GM23338 (cell line): ENCODE data around the gene CACNA2D1. TPM values are rescaled to one million over a fixed set of nuclear protein-coding genes. Genes with fewer than 3 reads are reported as not detected.

Experiments
- ATAC-seq: fragments of 200-7000 bp; cut with Tn5 transposase; 3 replicates; pipeline ENCODE4 v1.9.1; 2020
- DNase-seq: peaks from one replicate; pipeline ENCODE4 v3.0.0-alpha.2; 2015; ENCODE audit warnings: low spot score
- H2AFZ ChIP-seq: fragments of 200-600 bp; sonication (generic); 2 replicates; pipeline ENCODE4 v1.8.0; 2016; ENCODE audit warnings: antibody characterized with exemption, mild to moderate bottlenecking, moderate library complexity
- H3F3A ChIP-seq: fragments of 200-600 bp; sonication (generic); replicated peaks from 2 replicates; pipeline ENCODE4 v1.8.0; 2017; ENCODE audit warnings: antibody characterized with exemption, mixed run types, low read depth
- H3K27ac ChIP-seq: fragments of 200-600 bp; sonication (generic); 2 replicates; pipeline ENCODE4 v1.6.1; 2016; ENCODE audit warnings: low read depth
- H3K27me3 ChIP-seq: fragments of 200-600 bp; sonication (generic); 2 replicates; pipeline ENCODE4 v1.8.0; 2016; ENCODE audit warnings: mild to moderate bottlenecking, mixed run types, moderate library complexity; ENCODE audit not compliant: insufficient read depth
- H3K36me3 ChIP-seq: fragments of 200-600 bp; sonication (generic); 2 replicates; pipeline ENCODE4 v1.8.0; 2016; ENCODE audit warnings: mild to moderate bottlenecking; ENCODE audit not compliant: insufficient read depth
- H3K4me1 ChIP-seq: fragments of 200-600 bp; sonication (generic); 2 replicates; pipeline ENCODE4 v1.8.0; 2016; ENCODE audit warnings: mild to moderate bottlenecking, moderate library complexity; ENCODE audit not compliant: insufficient read depth
- H3K4me2 ChIP-seq: fragments of 200-600 bp; sonication (generic); 2 replicates; pipeline ENCODE4 v1.7.1; 2017; ENCODE audit warnings: mixed run types
- H3K4me3 ChIP-seq: fragments of 200-600 bp; sonication (generic); 2 replicates; pipeline ENCODE4 v1.6.1; 2016; ENCODE audit warnings: mixed run types
- H3K79me2 ChIP-seq: fragments of 200-600 bp; sonication (generic); replicated peaks from 2 replicates; pipeline ENCODE4 v1.8.0; 2017; ENCODE audit warnings: mild to moderate bottlenecking; ENCODE audit not compliant: insufficient read depth
- H3K9me2 ChIP-seq: fragments of 200-600 bp; sonication (generic); 2 replicates; pipeline ENCODE4 v1.8.0; 2017; ENCODE audit not compliant: insufficient read depth
- H4K20me1 ChIP-seq: fragments of 200-600 bp; sonication (generic); replicated peaks from 2 replicates; pipeline ENCODE4 v1.8.0; 2017; ENCODE audit warnings: mild to moderate bottlenecking; ENCODE audit not compliant: insufficient read depth
- H3K27ac Mint-ChIP-seq: 2 replicates; pipeline ENCODE4 v1.8.0; 2020; ENCODE audit warnings: inconsistent platforms, mild to moderate bottlenecking, moderate library complexity, mixed read lengths
- H3K27me3 Mint-ChIP-seq: 3 replicates; pipeline ENCODE4 v1.8.0; 2022; ENCODE audit warnings: low read depth, mild to moderate bottlenecking, moderate library complexity, mixed read lengths, inconsistent platforms; ENCODE audit not compliant: insufficient read depth, poor library complexity
- H3K36me3 Mint-ChIP-seq: 3 replicates; pipeline ENCODE4 v1.8.0; 2021; ENCODE audit warnings: low read depth, mild to moderate bottlenecking, inconsistent platforms, moderate library complexity, mixed read lengths
- H3K4me1 Mint-ChIP-seq: 3 replicates; pipeline ENCODE4 v1.8.0; 2020; ENCODE audit warnings: mild to moderate bottlenecking, inconsistent platforms, mixed read lengths
- H3K4me3 Mint-ChIP-seq: 3 replicates; pipeline ENCODE4 v1.8.0; 2021; ENCODE audit warnings: moderate library complexity, mild to moderate bottlenecking, inconsistent platforms, mixed read lengths
- H3K9me3 Mint-ChIP-seq: 3 replicates; pipeline ENCODE4 v1.8.0; 2020; ENCODE audit warnings: moderate library complexity, mild to moderate bottlenecking, inconsistent platforms, mixed read lengths
- CREB1 ChIP-seq: fragments of 250-450 bp; sonication (Bioruptor Pico); IDR thresholded peaks from 2 replicates; pipeline ENCODE4 v1.5.0; 2020; ENCODE audit warnings: low read depth, mild to moderate bottlenecking, moderate library complexity
- CTCF ChIP-seq, 2 experiments: fragments of 200-600 bp in 1 of 2; sonication (generic) in 1 of 2; conservative IDR thresholded peaks; 2 replicates each; pipeline versions ENCODE4 v1.5.1 to v1.6.1; 2016 to 2017; ENCODE audit warnings: antibody characterized with exemption in 2 of 2, low read depth in 2 of 2, mild to moderate bottlenecking in 2 of 2, moderate library complexity in 1 of 2
- EZH2phosphoT487 ChIP-seq: fragments of 200-600 bp; sonication (generic); IDR thresholded peaks from one replicate; pipeline ENCODE4 v1.8.1; 2018; ENCODE audit warnings: antibody characterized with exemption; ENCODE audit not compliant: unreplicated experiment
- JUNB ChIP-seq: IDR thresholded peaks from one replicate; pipeline ENCODE4 v1.6.1; 2016; ENCODE audit warnings: antibody characterized with exemption; ENCODE audit not compliant: unreplicated experiment
- ZNF331 ChIP-seq: fragments of 250-450 bp; sonication (Bioruptor Pico); IDR thresholded peaks from 2 replicates; pipeline ENCODE4 v1.5.0; 2020; ENCODE audit warnings: low read depth, mild to moderate bottlenecking, moderate library complexity
- polyA plus RNA-seq: library from polyadenylated mRNA; unstranded; fragments of >200 nt; fragmentation: Nextera tagmentation; extraction: Ambion mirVana; gene quantifications from 2 replicates; pipeline ENCODE4 v1.2.1, GENCODE V29; 2016
- total RNA-seq: library from RNA; depleted of rRNA; stranded (reverse); fragments of >200 nt; shearing (Covaris generic); gene quantifications from 2 replicates; pipeline ENCODE4 v1.2.3, GENCODE V29; 2014
- TF ChIP-seq, protein P1 (sequence below): IDR thresholded peaks from 2 replicates; pipeline ENCODE4 v1.6.1; 2016; ENCODE audit warnings: antibody characterized with exemption
- TF ChIP-seq, protein P2 (sequence below): fragments of 250-450 bp; sonication (Bioruptor Pico); IDR thresholded peaks from 2 replicates; pipeline ENCODE4 v1.5.0; 2020; ENCODE audit warnings: mild to moderate bottlenecking, moderate library complexity

The CACNA2D1 gene
- total and polyA plus RNA-seq, 2 experiments from 2014 or later: 7.0 to 20.4 TPM

DNA sequence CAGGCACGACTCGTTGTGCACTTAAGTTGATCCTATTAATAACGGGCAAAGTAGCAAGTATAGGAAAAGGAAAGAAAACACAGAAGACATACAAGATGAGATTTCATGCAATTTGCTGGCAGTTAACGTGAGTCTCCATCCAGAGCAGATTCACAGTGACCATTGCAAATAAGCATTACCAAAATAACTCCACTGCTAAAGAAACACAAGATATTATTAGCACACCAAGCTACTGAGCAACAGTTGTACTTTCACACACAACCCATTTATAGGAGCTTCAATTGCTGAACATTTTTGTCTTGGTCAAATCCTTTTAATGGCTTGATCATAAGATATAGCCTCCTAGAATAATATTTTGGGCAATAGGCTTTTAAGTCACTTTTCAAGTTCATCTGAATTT, 486.1 kb downstream of the CACNA2D1 start:
- no peak overlapping the region for H3K4me2 ChIP-seq
- H3K9me3 Mint-ChIP-seq: no peaks in the 10 kb centered on the region
- H3K27me3 ChIP-seq: no peaks in the 10 kb centered on the region
- no peaks in the 10 kb centered on the region for H3K36me3 ChIP-seq
- peaks cover 7% of the 10 kb centered on the region; the same call in 1 of the 2 replicates for H3K4me1 ChIP-seq
- no peak overlapping the region for H2AFZ ChIP-seq
- no peaks in the 10 kb centered on the region for H3K36me3 Mint-ChIP-seq
- DNase-seq (no peak), ATAC-seq (no peak)
- no peaks in the 10 kb centered on the region for H3K27me3 Mint-ChIP-seq
- TF ChIP-seq, protein P1, sequence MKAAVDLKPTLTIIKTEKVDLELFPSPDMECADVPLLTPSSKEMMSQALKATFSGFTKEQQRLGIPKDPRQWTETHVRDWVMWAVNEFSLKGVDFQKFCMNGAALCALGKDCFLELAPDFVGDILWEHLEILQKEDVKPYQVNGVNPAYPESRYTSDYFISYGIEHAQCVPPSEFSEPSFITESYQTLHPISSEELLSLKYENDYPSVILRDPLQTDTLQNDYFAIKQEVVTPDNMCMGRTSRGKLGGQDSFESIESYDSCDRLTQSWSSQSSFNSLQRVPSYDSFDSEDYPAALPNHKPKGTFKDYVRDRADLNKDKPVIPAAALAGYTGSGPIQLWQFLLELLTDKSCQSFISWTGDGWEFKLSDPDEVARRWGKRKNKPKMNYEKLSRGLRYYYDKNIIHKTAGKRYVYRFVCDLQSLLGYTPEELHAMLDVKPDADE: no peak
- TF ChIP-seq EZH2phosphoT487: no peak
- TF ChIP-seq, protein P2, sequence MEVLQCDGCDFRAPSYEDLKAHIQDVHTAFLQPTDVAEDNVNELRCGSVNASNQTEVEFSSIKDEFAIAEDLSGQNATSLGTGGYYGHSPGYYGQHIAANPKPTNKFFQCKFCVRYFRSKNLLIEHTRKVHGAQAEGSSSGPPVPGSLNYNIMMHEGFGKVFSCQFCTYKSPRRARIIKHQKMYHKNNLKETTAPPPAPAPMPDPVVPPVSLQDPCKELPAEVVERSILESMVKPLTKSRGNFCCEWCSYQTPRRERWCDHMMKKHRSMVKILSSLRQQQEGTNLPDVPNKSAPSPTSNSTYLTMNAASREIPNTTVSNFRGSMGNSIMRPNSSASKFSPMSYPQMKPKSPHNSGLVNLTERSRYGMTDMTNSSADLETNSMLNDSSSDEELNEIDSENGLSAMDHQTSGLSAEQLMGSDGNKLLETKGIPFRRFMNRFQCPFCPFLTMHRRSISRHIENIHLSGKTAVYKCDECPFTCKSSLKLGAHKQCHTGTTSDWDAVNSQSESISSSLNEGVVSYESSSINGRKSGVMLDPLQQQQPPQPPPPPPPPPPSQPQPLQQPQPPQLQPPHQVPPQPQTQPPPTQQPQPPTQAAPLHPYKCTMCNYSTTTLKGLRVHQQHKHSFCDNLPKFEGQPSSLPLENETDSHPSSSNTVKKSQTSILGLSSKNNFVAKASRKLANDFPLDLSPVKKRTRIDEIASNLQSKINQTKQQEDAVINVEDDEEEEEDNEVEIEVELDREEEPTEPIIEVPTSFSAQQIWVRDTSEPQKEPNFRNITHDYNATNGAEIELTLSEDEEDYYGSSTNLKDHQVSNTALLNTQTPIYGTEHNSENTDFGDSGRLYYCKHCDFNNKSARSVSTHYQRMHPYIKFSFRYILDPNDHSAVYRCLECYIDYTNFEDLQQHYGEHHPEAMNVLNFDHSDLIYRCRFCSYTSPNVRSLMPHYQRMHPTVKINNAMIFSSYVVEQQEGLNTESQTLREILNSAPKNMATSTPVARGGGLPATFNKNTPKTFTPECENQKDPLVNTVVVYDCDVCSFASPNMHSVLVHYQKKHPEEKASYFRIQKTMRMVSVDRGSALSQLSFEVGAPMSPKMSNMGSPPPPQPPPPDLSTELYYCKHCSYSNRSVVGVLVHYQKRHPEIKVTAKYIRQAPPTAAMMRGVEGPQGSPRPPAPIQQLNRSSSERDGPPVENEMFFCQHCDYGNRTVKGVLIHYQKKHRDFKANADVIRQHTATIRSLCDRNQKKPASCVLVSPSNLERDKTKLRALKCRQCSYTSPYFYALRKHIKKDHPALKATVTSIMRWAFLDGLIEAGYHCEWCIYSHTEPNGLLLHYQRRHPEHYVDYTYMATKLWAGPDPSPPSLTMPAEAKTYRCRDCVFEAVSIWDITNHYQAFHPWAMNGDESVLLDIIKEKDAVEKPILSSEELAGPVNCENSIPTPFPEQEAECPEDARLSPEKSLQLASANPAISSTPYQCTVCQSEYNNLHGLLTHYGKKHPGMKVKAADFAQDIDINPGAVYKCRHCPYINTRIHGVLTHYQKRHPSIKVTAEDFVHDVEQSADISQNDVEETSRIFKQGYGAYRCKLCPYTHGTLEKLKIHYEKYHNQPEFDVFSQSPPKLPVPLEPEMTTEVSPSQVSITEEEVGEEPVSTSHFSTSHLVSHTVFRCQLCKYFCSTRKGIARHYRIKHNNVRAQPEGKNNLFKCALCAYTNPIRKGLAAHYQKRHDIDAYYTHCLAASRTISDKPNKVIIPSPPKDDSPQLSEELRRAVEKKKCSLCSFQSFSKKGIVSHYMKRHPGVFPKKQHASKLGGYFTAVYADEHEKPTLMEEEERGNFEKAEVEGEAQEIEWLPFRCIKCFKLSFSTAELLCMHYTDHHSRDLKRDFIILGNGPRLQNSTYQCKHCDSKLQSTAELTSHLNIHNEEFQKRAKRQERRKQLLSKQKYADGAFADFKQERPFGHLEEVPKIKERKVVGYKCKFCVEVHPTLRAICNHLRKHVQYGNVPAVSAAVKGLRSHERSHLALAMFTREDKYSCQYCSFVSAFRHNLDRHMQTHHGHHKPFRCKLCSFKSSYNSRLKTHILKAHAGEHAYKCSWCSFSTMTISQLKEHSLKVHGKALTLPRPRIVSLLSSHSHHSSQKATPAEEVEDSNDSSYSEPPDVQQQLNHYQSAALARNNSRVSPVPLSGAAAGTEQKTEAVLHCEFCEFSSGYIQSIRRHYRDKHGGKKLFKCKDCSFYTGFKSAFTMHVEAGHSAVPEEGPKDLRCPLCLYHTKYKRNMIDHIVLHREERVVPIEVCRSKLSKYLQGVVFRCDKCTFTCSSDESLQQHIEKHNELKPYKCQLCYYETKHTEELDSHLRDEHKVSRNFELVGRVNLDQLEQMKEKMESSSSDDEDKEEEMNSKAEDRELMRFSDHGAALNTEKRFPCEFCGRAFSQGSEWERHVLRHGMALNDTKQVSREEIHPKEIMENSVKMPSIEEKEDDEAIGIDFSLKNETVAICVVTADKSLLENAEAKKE (CRISPR knock-in tag): no peak
- TF ChIP-seq CTCF (conservative IDR thresholded peaks at IDR 0.05; ENCODE audit: low read depth in 2 of 2): no peak
- TF ChIP-seq CREB1 (CRISPR knock-in tag): no peak
- no peak for TF ChIP-seq JUNB
- TF ChIP-seq ZNF331: no peak
- H3F3A ChIP-seq: no peaks in the 10 kb centered on the region
- H4K20me1 ChIP-seq: no peaks in the 10 kb centered on the region
- H3K4me3 ChIP-seq: no peak overlapping the region
- no peaks in the 10 kb centered on the region for H3K9me2 ChIP-seq
- H3K27ac Mint-ChIP-seq: no peak overlapping the region
- no peak overlapping the region for H3K27ac ChIP-seq
- H3K4me3 Mint-ChIP-seq: no peak overlapping the region
- H3K79me2 ChIP-seq: no peaks in the 10 kb centered on the region
- H3K4me1 Mint-ChIP-seq: peaks cover 14% of the 10 kb centered on the region
